Skeletal muscle tissue (tissue), 4 donors: ENCODE measurements around the gene JAK2. TPM values are rescaled to one million over a fixed set of nuclear protein-coding genes. Genes with fewer than 3 reads are reported as not detected.

Source experiments
- H3K27ac ChIP-seq: one replicate; pipeline ENCODE4 v1.7.0; 2013; ENCODE audit warnings: mild to moderate bottlenecking, low read depth, low read length, inconsistent platforms
- H3K27me3 ChIP-seq, 3 donors: one replicate each; pipeline ENCODE4 v1.7.0; 2013; ENCODE audit warnings: low read length in 3 of 3; ENCODE audit not compliant: control insufficient read depth in 3 of 3, insufficient read depth in 3 of 3
- H3K36me3 ChIP-seq, 3 donors: one replicate each; pipeline ENCODE4 v1.7.0; 2013; ENCODE audit warnings: low read length in 3 of 3; ENCODE audit not compliant: control insufficient read depth in 3 of 3, insufficient read depth in 3 of 3
- H3K4me1 ChIP-seq, 3 donors: one replicate each; pipeline ENCODE4 v1.7.0; 2013; ENCODE audit warnings: low read length in 3 of 3, mild to moderate bottlenecking in 3 of 3; ENCODE audit not compliant: control insufficient read depth in 3 of 3, insufficient read depth in 3 of 3
- H3K4me3 ChIP-seq, 3 donors: one replicate each; pipeline ENCODE4 v1.7.0; 2013; ENCODE audit warnings: low read length in 3 of 3
- H3K9ac ChIP-seq, 3 donors: one replicate each; pipeline ENCODE4 v1.7.0; 2013; ENCODE audit warnings: low read length in 3 of 3, mild to moderate bottlenecking in 3 of 3, moderate library complexity in 2 of 3, low read depth in 1 of 3
- H3K9me3 ChIP-seq, 3 donors: one replicate each; pipeline ENCODE4 v1.7.0; 2013; ENCODE audit warnings: low read length in 3 of 3; ENCODE audit not compliant: control insufficient read depth in 3 of 3
- total RNA-seq: library from RNA; depleted of rRNA; stranded (reverse); fragments of >200 nt; gene quantifications from one replicate; pipeline ENCODE4 v1.2.3, GENCODE V29; 2014
- donor health status: Osteomylitis.

JAK2 gene
- total RNA-seq, 1 donor from 2014 or later = 14.6 TPM

DNA sequence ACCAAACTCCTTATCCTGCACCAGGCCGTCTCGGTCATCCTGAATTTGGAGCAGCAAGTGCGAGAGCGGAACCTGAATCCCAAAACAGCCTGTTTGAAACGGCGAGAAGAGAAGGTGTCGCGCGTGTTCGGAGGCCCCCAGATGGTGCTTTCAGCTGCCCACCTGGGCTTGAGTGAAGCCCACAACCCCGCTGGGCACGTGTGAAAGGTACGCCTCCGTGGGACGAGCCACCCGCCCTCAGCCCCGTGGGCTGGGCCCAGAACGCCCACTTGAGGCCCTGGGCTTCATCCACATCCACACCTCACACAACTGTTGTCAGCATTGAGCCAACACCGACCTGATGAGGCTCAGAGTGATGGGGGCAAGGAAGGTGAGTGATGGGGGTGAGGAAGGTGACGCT lies 127.6 kb downstream of the JAK2 start:
- H3K4me1 ChIP-seq = no peaks in the 10 kb centered on the region
- H3K4me3 ChIP-seq = no peak overlapping the region
- H3K9me3 ChIP-seq = no peaks in the 10 kb centered on the region
- H3K9ac ChIP-seq = no peak overlapping the region
- no peaks in the 10 kb centered on the region for H3K27me3 ChIP-seq
- H3K27ac ChIP-seq = no peak overlapping the region
- peaks cover 38 to 43% (median 38%) of the 10 kb centered on the region in 3 donors for H3K36me3 ChIP-seq

GRCh38 chr9:5113523-5113922 lies 128.5 kb downstream of the JAK2 start:
- Histone ChIP-seq H3K36me3 (peaks cover 38 to 43% (median 38%) of the 10 kb centered on the region in 3 donors), H3K4me3 (no peak overlapping the region), H3K4me1 (no peaks in the 10 kb centered on the region), H3K27me3 (no peaks in the 10 kb centered on the region), H3K9me3 (no peaks in the 10 kb centered on the region), H3K9ac (no peak overlapping the region), H3K27ac (no peak overlapping the region)

DNA sequence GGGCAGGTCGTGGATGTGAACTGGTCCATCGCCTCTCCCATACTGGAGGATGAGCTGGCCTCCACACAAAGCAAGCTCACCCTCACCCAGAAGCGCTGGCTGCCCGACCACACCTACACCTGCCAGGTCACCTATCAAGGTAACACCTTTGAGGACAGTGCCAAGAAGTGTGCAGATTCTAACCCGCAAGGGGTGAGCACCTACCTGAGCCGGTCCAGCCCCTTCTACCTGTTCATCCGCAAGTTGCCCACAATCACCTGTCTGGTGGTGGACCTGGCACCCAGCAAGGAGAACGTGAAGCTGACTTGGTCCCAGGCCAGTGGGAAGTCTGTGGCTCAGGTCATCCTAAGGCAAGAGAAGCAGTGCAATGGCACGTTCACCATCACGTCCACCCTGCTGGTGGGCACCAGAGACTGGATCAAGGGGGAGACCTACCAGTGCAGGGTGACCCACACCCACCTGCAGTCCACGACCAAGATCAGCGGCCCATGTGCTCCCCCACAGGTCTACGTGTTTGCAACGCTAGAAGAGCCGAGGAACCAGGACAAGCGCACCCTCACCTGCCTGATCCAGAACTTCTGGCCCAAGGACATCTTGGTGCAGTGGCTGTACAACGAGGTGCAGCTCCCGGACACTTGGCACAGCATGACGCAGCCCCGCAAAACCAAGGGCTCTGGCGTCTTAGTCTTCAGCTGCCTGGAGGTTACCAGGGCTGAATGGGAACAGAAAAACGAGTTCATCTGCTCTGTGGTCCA lies 129.1 kb downstream of the JAK2 start:
- no peaks in the 10 kb centered on the region for H3K4me1 ChIP-seq
- no peak overlapping the region for H3K9ac ChIP-seq
- H3K4me3 ChIP-seq = no peak overlapping the region
- H3K27me3 ChIP-seq = no peaks in the 10 kb centered on the region
- H3K27ac ChIP-seq = no peak overlapping the region
- H3K36me3 ChIP-seq = peaks cover 38 to 39% (median 38%) of the 10 kb centered on the region in 3 donors
- no peaks in the 10 kb centered on the region for H3K9me3 ChIP-seq

GRCh38 chr9:5122116-5122515 lies 137.0 kb downstream of the JAK2 start:
- no peaks in the 10 kb centered on the region for H3K9me3 ChIP-seq
- no peak overlapping the region for H3K4me3 ChIP-seq
- peaks cover 9 to 20% (median 13%) of the 10 kb centered on the region in 3 donors for H3K36me3 ChIP-seq
- H3K27ac ChIP-seq = no peak overlapping the region
- H3K27me3 ChIP-seq = no peaks in the 10 kb centered on the region
- H3K9ac ChIP-seq = no peak overlapping the region
- H3K4me1 ChIP-seq = no peaks in the 10 kb centered on the region

DNA sequence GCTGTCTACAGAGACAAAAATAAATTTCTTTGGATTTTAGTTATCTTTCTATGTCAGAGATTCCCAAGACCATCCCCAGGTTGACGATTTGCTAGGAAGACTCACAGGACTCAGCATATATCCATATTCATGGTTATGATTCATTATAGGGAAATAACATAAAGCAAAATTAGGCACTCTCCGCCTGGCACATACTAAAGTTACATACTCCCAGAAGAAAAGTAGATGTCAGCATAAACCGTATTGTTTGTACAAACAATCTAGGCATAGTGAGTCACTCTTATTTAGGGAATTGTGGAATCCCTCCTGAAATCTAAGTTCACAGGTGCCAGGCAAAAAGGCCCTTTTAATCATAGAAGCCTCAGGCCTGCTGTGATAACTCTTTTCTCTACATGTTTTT lies 137.4 kb downstream of the JAK2 start:
- Histone ChIP-seq H3K9me3 (no peaks in the 10 kb centered on the region), H3K36me3 (peaks cover 9 to 22% (median 13%) of the 10 kb centered on the region in 3 donors), H3K9ac (no peak overlapping the region), H3K27me3 (no peaks in the 10 kb centered on the region), H3K27ac (no peak overlapping the region), H3K4me3 (no peak overlapping the region), H3K4me1 (no peaks in the 10 kb centered on the region)

GRCh38 chr9:5140151-5140550 lies 155.1 kb downstream of the JAK2 start:
- H3K27me3 ChIP-seq = no peaks in the 10 kb centered on the region
- H3K36me3 ChIP-seq = peaks cover 0 to 6% (median 2%) of the 10 kb centered on the region in 3 donors
- H3K9me3 ChIP-seq = no peaks in the 10 kb centered on the region
- H3K9ac ChIP-seq = no peak overlapping the region
- H3K4me3 ChIP-seq = no peak overlapping the region
- no peaks in the 10 kb centered on the region for H3K4me1 ChIP-seq
- H3K27ac ChIP-seq = no peak overlapping the region

DNA sequence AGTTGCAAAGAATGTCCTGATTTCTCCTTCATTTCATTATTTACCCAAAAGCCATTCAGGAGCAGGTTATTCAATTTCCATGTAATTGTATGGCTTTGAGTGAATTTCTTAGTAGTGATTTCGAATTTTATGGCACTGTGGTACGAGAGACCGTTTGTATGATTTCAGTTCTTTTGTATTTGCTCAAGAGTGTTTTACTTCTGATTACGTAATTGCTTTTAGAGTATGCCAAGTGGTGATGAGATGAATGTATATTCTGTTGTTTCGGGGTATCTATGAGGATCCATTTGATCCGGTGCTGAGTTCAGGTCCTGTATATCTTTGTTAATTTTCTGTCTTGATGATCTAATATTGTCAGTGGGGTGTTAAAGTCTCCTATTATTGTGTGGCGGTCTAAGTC lies 159.1 kb downstream of the JAK2 start:
- Histone ChIP-seq H3K9me3 (no peaks in the 10 kb centered on the region), H3K27ac (no peak overlapping the region), H3K4me3 (no peak overlapping the region), H3K36me3 (peaks cover 10 to 30% (median 20%) of the 10 kb centered on the region in 3 donors), H3K27me3 (no peaks in the 10 kb centered on the region), H3K9ac (no peak overlapping the region), H3K4me1 (no peaks in the 10 kb centered on the region)

DNA sequence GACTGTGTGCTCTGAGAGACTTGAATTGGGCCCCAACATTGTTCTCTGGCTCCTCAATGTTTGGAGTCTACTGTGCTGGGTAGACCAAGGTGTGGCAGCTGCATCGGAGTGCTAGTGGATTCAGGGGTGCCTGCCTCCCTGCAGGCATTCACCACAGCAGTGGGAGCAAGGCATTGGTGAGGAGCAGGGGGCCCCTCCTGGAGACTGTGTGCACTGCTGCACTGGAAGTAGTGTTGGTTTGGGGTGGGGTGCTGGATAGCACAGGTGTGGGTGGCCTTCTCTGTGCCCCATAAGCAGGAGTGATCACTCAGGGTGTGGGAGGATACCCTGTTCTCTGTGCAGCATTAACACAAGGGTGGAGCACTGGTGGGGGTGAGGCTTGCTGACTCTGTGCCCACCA lies 161.2 kb downstream of the JAK2 start:
- Histone ChIP-seq H3K27me3 (no peaks in the 10 kb centered on the region), H3K9ac (no peak overlapping the region), H3K4me1 (no peaks in the 10 kb centered on the region), H3K4me3 (no peak overlapping the region), H3K36me3 (peaks cover 10 to 33% (median 20%) of the 10 kb centered on the region in 3 donors), H3K9me3 (no peaks in the 10 kb centered on the region), H3K27ac (no peak overlapping the region)

Other genes starting within 250 kb of the JAK2 start
- gene AK3, start 244.1 kb upstream of the JAK2 start, total RNA-seq = 18.3 TPM
- 33.9 TPM for gene RCL1, start 192.3 kb upstream of the JAK2 start, total RNA-seq
- not detected for gene INSL6, start 200.4 kb downstream of the JAK2 start, total RNA-seq
- gene INSL4, start 246.1 kb downstream of the JAK2 start, total RNA-seq = not detected